Activated T-cell treated with anti-CD3 and anti-CD28 coated beads, Interleukin-2, amount 50 U/mL, for 4 hours (primary cell): ENCODE data around the gene ZNHIT2. TPM values are rescaled to one million over a fixed set of nuclear protein-coding genes. Genes with fewer than 3 reads are reported as not detected.

Source experiments
- ATAC-seq, 2 donors: fragments of 200-7000 bp; cut with Tn5 transposase; one replicate each; pipeline ENCODE4 v1.10.0; 2021
- DNase-seq: peaks from one replicate; pipeline ENCODE4 v3.0.0-alpha.2; 2020
- H3K27me3 Mint-ChIP-seq: one replicate; pipeline ENCODE4 v1.8.0; 2021; ENCODE audit warnings: low read depth, mixed read lengths
- H3K36me3 Mint-ChIP-seq: one replicate; pipeline ENCODE4 v1.8.0; 2022; ENCODE audit warnings: mixed read lengths; ENCODE audit not compliant: insufficient read depth
- H3K4me1 Mint-ChIP-seq: one replicate; pipeline ENCODE4 v1.8.0; 2021; ENCODE audit warnings: low read depth, mixed read lengths
- H3K4me3 Mint-ChIP-seq: one replicate; pipeline ENCODE4 v1.8.0; 2021; ENCODE audit warnings: mild to moderate bottlenecking, moderate library complexity, mixed read lengths
- H3K9me3 Mint-ChIP-seq: one replicate; pipeline ENCODE4 v1.8.0; 2021; ENCODE audit warnings: mixed read lengths
- total RNA-seq, 3 donors: library from RNA; stranded (reverse); gene quantifications; one replicate each; pipeline ENCODE4 v1.2.1, GENCODE V29; 2021

The ZNHIT2 gene
- total RNA-seq, 3 donors from 2014 or later = 25.9 to 28.1 (median 26.2) TPM

GRCh38 chr11:65066805-65067291, 50.7 kb downstream of the ZNHIT2 start:
- H3K27me3 Mint-ChIP-seq = peaks cover 3% of the 10 kb centered on the region
- H3K9me3 Mint-ChIP-seq = no peaks in the 10 kb centered on the region
- DNase-seq = no peak
- H3K36me3 Mint-ChIP-seq = no peaks in the 10 kb centered on the region
- no peak overlapping the region for H3K4me3 Mint-ChIP-seq
- no peak for ATAC-seq
- H3K4me1 Mint-ChIP-seq = no peaks in the 10 kb centered on the region

Other genes starting within 250 kb of the ZNHIT2 start
- gene EHD1, start 239.1 kb downstream of the ZNHIT2 start, total RNA-seq = 100 to 1,000 TPM in 2 of 3 donors, 10 to 100 TPM in 1; 86.3 to 121 (median 108) TPM
- 10 to 100 TPM; 20.6 to 24.1 (median 21.7) TPM for gene ATG2A, start 200.5 kb downstream of the ZNHIT2 start, total RNA-seq
- 1 to 10 TPM; 6.9 to 8.2 (median 7.9) TPM for gene PPP2R5B, start 193.0 kb downstream of the ZNHIT2 start, total RNA-seq
- gene GPHA2, start 181.8 kb downstream of the ZNHIT2 start, total RNA-seq = not detected
- gene MAJIN, start 145.6 kb downstream of the ZNHIT2 start, total RNA-seq = not detected
- under 1 TPM in 1 of 3 donors, not detected in 2; 0.33 TPM for gene BATF2, start 120.7 kb downstream of the ZNHIT2 start, total RNA-seq
- gene ARL2, start 103.5 kb downstream of the ZNHIT2 start, total RNA-seq = 100 to 1,000 TPM in 2 of 3 donors, 10 to 100 TPM in 1; 84.9 to 104 (median 104) TPM
- 10 to 100 TPM; 11.5 to 13.5 (median 12.5) TPM for gene SNX15, start 90.3 kb downstream of the ZNHIT2 start, total RNA-seq
- 10 to 100 TPM; 12.5 to 19.1 (median 15.2) TPM for gene SAC3D1, start 76.5 kb downstream of the ZNHIT2 start, total RNA-seq
- 1 to 10 TPM; 5.4 to 8.2 (median 7.7) TPM for gene NAALADL1, start 59.1 kb downstream of the ZNHIT2 start, total RNA-seq
- gene CDCA5, start 33.7 kb downstream of the ZNHIT2 start, total RNA-seq = 10 to 100 TPM; 26.4 to 37.1 (median 35.1) TPM
- 10 to 100 TPM; 36.5 to 37.1 (median 36.6) TPM for gene ZFPL1, start 33.5 kb downstream of the ZNHIT2 start, total RNA-seq
- 100 to 1,000 TPM; 161 to 165 (median 161) TPM for gene VPS51, start 21.5 kb downstream of the ZNHIT2 start, total RNA-seq
- gene TM7SF2, start 5.8 kb downstream of the ZNHIT2 start, total RNA-seq = 10 to 100 TPM; 18.4 to 19.4 (median 18.7) TPM
- gene FAU, start 4.4 kb upstream of the ZNHIT2 start, total RNA-seq = 1,000 to 10,000 TPM; 1,673 to 1,831 (median 1,724) TPM
- gene MRPL49, start 4.6 kb upstream of the ZNHIT2 start, total RNA-seq = 100 to 1,000 TPM; 102 to 110 (median 104) TPM
- gene SYVN1, start 16.8 kb upstream of the ZNHIT2 start, total RNA-seq = 10 to 100 TPM; 36.8 to 51.5 (median 47.2) TPM
- gene SPDYC, start 52.5 kb upstream of the ZNHIT2 start, total RNA-seq = not detected
- gene CAPN1, start 64.2 kb upstream of the ZNHIT2 start, total RNA-seq = 10 to 100 TPM; 65.5 to 86.2 (median 81.9) TPM
- gene POLA2, start 144.3 kb upstream of the ZNHIT2 start, total RNA-seq = 10 to 100 TPM; 49.2 to 64.7 (median 57.6) TPM
- 1 to 10 TPM; 1.3 to 1.9 (median 1.6) TPM for gene CDC42EP2, start 197.2 kb upstream of the ZNHIT2 start, total RNA-seq
- 10 to 100 TPM; 56.7 to 59.1 (median 58.0) TPM for gene DPF2, start 216.2 kb upstream of the ZNHIT2 start, total RNA-seq
- under 1 TPM; 0.46 to 0.66 (median 0.50) TPM for gene TIGD3, start 237.1 kb upstream of the ZNHIT2 start, total RNA-seq